Mesothelial cell of epicardium (in vitro differentiated cells): ENCODE measurements around the gene STX1A. TPM values are rescaled to one million over a fixed set of nuclear protein-coding genes. Genes with fewer than 3 reads are reported as not detected.

Experiments used
- DNase-seq, 2 experiments: peaks; one replicate each; pipeline ENCODE4 v3.0.0; 2021; ENCODE audit warnings: low spot score in 2 of 2; ENCODE audit not compliant: unreplicated experiment in 2 of 2
- H3K27ac Mint-ChIP-seq: 2 replicates; pipeline ENCODE4 v1.8.0; 2021; ENCODE audit warnings: mixed read lengths
- H3K27me3 Mint-ChIP-seq: 2 replicates; pipeline ENCODE4 v1.8.0; 2021; ENCODE audit warnings: low read depth, mixed read lengths
- H3K36me3 Mint-ChIP-seq: 2 replicates; pipeline ENCODE4 v1.8.0; 2021; ENCODE audit warnings: mixed read lengths
- H3K4me1 Mint-ChIP-seq: 2 replicates; pipeline ENCODE4 v1.8.0; 2021; ENCODE audit warnings: mixed read lengths
- H3K4me3 Mint-ChIP-seq: 2 replicates; pipeline ENCODE4 v1.8.0; 2021; ENCODE audit warnings: mild to moderate bottlenecking, moderate library complexity, mixed read lengths
- H3K9me3 Mint-ChIP-seq: 2 replicates; pipeline ENCODE4 v1.8.0; 2021; ENCODE audit warnings: mixed read lengths
- total RNA-seq: library from RNA; stranded (reverse); gene quantifications from 3 replicates; pipeline ENCODE4 v1.2.1, GENCODE V29; 2021
- TF ChIP-seq, protein P1 (sequence below): fragments of 200-600 bp; sonication (generic); IDR thresholded peaks from one replicate; pipeline ENCODE4 v1.5.0; 2021; ENCODE audit warnings: antibody characterized with exemption; ENCODE audit not compliant: unreplicated experiment

The STX1A gene
- total RNA-seq, 1 donor from 2014 or later: 15.5 TPM

DNA sequence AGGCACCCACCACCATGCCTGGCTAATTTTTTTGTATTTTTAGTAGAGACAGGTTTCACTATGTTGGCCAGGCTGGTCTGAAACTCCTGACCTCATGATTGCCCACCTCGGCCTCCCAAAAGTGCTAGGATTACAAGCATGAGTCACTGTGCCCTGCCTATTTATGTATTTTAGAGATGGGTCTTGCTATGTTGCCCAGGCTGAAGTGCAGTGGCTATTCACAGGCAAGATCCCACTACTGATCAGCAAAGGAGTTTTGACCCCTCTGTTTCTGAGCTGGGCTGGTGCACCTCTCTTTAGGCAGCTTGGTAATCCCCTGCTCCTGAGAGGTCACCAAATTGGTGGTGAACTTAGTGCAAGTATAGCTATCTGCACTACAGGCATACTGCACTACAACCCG, 12.9 kb upstream of the STX1A start:
- Mint-ChIP-seq H3K9me3 (no peaks in the 10 kb centered on the region), H3K27me3 (no peaks in the 10 kb centered on the region), H3K4me1 (peaks cover 5% of the 10 kb centered on the region), H3K27ac (no peak overlapping the region), H3K36me3 (peaks cover 2% of the 10 kb centered on the region), H3K4me3 (no peak overlapping the region)
- TF ChIP-seq, protein P1, sequence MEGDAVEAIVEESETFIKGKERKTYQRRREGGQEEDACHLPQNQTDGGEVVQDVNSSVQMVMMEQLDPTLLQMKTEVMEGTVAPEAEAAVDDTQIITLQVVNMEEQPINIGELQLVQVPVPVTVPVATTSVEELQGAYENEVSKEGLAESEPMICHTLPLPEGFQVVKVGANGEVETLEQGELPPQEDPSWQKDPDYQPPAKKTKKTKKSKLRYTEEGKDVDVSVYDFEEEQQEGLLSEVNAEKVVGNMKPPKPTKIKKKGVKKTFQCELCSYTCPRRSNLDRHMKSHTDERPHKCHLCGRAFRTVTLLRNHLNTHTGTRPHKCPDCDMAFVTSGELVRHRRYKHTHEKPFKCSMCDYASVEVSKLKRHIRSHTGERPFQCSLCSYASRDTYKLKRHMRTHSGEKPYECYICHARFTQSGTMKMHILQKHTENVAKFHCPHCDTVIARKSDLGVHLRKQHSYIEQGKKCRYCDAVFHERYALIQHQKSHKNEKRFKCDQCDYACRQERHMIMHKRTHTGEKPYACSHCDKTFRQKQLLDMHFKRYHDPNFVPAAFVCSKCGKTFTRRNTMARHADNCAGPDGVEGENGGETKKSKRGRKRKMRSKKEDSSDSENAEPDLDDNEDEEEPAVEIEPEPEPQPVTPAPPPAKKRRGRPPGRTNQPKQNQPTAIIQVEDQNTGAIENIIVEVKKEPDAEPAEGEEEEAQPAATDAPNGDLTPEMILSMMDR: no peak
- no peak for DNase-seq

DNA sequence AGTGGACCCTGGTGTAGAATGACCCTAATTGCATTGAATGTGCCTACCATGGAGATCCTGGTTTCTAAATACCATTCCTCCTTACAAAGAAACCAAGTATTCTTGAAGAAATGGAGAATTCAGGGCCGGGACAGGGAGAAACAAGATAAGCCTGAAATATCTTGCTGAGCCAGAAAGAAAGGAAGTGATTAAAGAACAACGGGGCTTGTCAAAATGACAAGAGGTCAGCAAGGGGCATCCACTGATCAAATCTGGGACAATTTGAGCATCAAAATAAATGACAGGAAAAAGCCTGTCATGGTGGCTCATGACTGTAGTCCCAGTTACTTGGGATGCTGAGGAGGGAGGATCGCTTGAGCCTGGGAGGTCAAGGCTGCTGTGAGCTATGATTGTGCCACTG, 11.0 kb upstream of the STX1A start:
- peaks cover 5% of the 10 kb centered on the region for H3K4me1 Mint-ChIP-seq
- DNase-seq: no peak
- no peak overlapping the region for H3K4me3 Mint-ChIP-seq
- no peaks in the 10 kb centered on the region for H3K27me3 Mint-ChIP-seq
- TF ChIP-seq, protein P1: no peak
- H3K36me3 Mint-ChIP-seq: no peaks in the 10 kb centered on the region
- H3K9me3 Mint-ChIP-seq: no peaks in the 10 kb centered on the region
- no peak overlapping the region for H3K27ac Mint-ChIP-seq

DNA sequence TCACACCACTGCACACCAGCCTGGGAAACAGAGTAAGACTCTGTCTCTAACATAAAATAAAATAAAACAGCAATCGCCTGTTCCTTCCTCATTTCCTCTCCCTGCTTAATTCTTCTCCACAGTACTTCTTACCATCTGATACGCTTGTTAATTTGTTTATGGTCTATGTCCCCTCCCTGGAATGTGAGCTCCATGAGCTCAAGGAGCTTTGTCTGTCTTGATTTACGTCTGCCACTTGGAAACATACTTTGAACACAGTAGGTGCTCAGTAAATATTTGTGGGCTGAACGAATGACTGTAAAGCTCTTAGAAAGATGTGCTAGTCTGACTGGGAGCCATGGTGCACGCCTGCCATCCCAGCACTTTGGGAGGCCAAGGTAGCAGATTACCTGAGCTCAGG, 9.1 kb upstream of the STX1A start:
- DNase-seq: no peak
- H3K27me3 Mint-ChIP-seq: no peaks in the 10 kb centered on the region
- peaks cover 5% of the 10 kb centered on the region for H3K4me1 Mint-ChIP-seq
- H3K27ac Mint-ChIP-seq: no peak overlapping the region
- H3K9me3 Mint-ChIP-seq: no peaks in the 10 kb centered on the region
- H3K36me3 Mint-ChIP-seq: no peaks in the 10 kb centered on the region
- no peak overlapping the region for H3K4me3 Mint-ChIP-seq
- TF ChIP-seq, protein P1: no peak

DNA sequence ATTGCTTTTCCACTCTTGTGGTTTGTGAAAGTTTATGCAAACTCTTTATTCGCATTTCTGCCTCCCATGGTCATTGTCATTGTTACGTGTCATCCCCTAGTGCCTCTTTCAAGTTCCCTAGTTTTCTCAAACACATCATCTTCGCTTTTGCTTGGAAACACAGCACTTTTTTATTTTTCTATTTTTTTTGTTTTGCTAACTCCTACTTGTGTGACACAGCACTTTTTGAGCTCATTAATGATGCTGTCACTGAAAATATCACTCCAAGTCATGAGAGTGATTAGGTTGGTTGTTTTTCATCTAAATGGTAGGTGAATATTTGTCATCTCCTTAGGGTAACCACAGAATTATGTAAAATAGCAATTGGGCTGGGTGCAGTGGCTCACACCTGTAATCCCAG, 8.5 kb upstream of the STX1A start:
- H3K27ac Mint-ChIP-seq: no peak overlapping the region
- DNase-seq: no peak
- peaks cover 5% of the 10 kb centered on the region for H3K4me1 Mint-ChIP-seq
- H3K27me3 Mint-ChIP-seq: no peaks in the 10 kb centered on the region
- no peak overlapping the region for H3K4me3 Mint-ChIP-seq
- H3K9me3 Mint-ChIP-seq: no peaks in the 10 kb centered on the region
- TF ChIP-seq, protein P1: no peak
- no peaks in the 10 kb centered on the region for H3K36me3 Mint-ChIP-seq

DNA sequence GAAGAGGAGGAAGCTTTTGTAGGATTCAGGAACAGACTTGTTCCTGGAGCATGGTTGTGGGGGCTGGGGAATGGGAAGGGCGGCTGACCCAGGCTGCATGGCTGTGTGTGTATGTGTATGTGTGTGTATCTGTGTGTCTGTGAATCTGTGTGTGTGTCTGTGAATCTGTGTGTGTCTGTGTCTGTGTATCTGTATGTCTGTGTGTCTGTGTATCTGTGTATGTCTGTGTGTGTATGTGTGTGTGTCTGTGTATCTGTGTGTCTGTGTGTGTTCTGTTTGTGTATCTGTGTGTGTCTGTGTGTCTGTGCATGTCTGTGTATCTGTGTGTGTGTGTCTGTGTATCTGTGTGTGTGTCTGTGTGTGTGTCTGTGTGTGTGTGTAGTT, 6.6 kb upstream of the STX1A start:
- H3K4me1 Mint-ChIP-seq: peaks cover 5% of the 10 kb centered on the region
- H3K27ac Mint-ChIP-seq: no peak overlapping the region
- H3K36me3 Mint-ChIP-seq: no peaks in the 10 kb centered on the region
- H3K4me3 Mint-ChIP-seq: no peak overlapping the region
- DNase-seq: no peak
- TF ChIP-seq, protein P1: peak; percentile 6
- peaks cover 2% of the 10 kb centered on the region for H3K27me3 Mint-ChIP-seq
- H3K9me3 Mint-ChIP-seq: no peaks in the 10 kb centered on the region

DNA sequence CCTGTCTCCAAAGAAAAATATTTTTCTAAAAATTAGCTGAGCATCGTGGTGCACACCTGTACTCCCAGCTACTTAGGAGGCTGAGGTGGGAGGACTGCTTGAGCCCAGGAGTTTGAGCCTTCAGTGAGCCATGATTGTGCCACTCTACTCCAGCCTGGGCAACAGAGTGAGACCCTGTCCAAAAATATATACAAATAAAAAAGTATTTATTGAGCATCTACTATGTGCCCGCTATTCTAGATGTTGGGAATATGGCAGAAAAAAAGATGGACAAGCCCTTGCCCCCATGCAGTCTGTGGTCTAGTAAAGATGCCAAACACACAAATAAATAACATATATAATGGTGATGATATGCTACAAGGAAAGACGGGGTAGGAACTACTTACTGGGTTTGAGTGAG, 4.3 kb upstream of the STX1A start:
- Mint-ChIP-seq H3K4me3 (no peak overlapping the region), H3K27me3 (peaks cover 4% of the 10 kb centered on the region), H3K27ac (no peak overlapping the region), H3K36me3 (no peaks in the 10 kb centered on the region), H3K9me3 (no peaks in the 10 kb centered on the region), H3K4me1 (peaks cover 3% of the 10 kb centered on the region)
- DNase-seq: no peak
- TF ChIP-seq, protein P1: no peak
